ENCODE results near the gene AGAP9. TPM values are rescaled to one million over a fixed set of nuclear protein-coding genes. Genes with fewer than 3 reads are reported as not detected.
A peak's percentile ranks its signal among the peaks of the same experiment; 100 is the strongest.
"Not testable (repeated sequence)": the region's sequence is repeated elsewhere in the genome, so short reads cannot be mapped to it uniquely, and the experiment has no call there.

The AGAP9 gene
- total and polyA plus RNA-seq, 9 of the 15 experiments (the other 6 are each of a cell fraction or from before 2014, with no cell fraction given) = 0.37 to 11.7 (median 5.8) TPM

- TF ChIP-seq NEUROD1 (IDR thresholded peaks at IDR 0.05; ENCODE audit: borderline replicate concordance, low read depth, low read length, partially characterized antibody) (peak; percentile 45), POLR2B (IDR thresholded peaks at IDR 0.05; ENCODE audit: low read depth, partially characterized antibody) (peak; percentile 92), JUN (IDR thresholded peaks at IDR 0.05; ENCODE audit: borderline replicate concordance, low read depth, low read length) (peak; percentile 21; the same call in 1 of the 2 replicates), NR2C2 (tag; IDR thresholded peaks at IDR 0.05) (peak; percentile 38; the same call in 1 of the 2 replicates), TEAD1 (CRISPR knock-in tag; IDR thresholded peaks at IDR 0.05) (peak in 1 of 2 experiments; percentile 68; a peak in 1 of 4 replicates), YY1 (IDR thresholded peaks at IDR 0.05; ENCODE audit: borderline replicate concordance in 1 of 3, control insufficient read depth in 1 of 3, extremely low read depth in 1 of 3, insufficient read depth in 3 of 3, insufficient read length in 1 of 3, insufficient replicate concordance in 2 of 3, low read depth in 1 of 3, low read length in 2 of 3) (peak in 2 of 3 experiments; percentile 23 to 36), NFIC (IDR thresholded peaks at IDR 0.05) (peak; percentile 76), ZNF316 (IDR thresholded peaks at IDR 0.05) (0 out of 2 replicates have a peak, but pooled peaks have one; percentile 20), NRF1 (conservative IDR thresholded peaks at IDR 0.05 in 1 of 2, IDR thresholded peaks at IDR 0.05 in 1 of 2) (peak; percentile 68 to 71), ATF1 (tag; IDR thresholded peaks at IDR 0.05) (peak; percentile 77), POLR2H (tag; IDR thresholded peaks at IDR 0.05; ENCODE audit: low read depth) (peak; percentile 75), ARID2 (IDR thresholded peaks at IDR 0.05) (0 out of 2 replicates have a peak, but pooled peaks have one; percentile 42), POLR2G (IDR thresholded peaks at IDR 0.05; ENCODE audit: low read depth, low read length) (peak; percentile 87)
- not testable (repeated sequence) for TF ChIP-seq JUN (CRISPR knock-in tag; IDR thresholded peaks at IDR 0.05; ENCODE audit: borderline replicate concordance); NR2C2 (CRISPR knock-in tag; IDR thresholded peaks at IDR 0.05); ATF1 (CRISPR knock-in tag; IDR thresholded peaks at IDR 0.05)
- TF ChIP-seq, protein P1, sequence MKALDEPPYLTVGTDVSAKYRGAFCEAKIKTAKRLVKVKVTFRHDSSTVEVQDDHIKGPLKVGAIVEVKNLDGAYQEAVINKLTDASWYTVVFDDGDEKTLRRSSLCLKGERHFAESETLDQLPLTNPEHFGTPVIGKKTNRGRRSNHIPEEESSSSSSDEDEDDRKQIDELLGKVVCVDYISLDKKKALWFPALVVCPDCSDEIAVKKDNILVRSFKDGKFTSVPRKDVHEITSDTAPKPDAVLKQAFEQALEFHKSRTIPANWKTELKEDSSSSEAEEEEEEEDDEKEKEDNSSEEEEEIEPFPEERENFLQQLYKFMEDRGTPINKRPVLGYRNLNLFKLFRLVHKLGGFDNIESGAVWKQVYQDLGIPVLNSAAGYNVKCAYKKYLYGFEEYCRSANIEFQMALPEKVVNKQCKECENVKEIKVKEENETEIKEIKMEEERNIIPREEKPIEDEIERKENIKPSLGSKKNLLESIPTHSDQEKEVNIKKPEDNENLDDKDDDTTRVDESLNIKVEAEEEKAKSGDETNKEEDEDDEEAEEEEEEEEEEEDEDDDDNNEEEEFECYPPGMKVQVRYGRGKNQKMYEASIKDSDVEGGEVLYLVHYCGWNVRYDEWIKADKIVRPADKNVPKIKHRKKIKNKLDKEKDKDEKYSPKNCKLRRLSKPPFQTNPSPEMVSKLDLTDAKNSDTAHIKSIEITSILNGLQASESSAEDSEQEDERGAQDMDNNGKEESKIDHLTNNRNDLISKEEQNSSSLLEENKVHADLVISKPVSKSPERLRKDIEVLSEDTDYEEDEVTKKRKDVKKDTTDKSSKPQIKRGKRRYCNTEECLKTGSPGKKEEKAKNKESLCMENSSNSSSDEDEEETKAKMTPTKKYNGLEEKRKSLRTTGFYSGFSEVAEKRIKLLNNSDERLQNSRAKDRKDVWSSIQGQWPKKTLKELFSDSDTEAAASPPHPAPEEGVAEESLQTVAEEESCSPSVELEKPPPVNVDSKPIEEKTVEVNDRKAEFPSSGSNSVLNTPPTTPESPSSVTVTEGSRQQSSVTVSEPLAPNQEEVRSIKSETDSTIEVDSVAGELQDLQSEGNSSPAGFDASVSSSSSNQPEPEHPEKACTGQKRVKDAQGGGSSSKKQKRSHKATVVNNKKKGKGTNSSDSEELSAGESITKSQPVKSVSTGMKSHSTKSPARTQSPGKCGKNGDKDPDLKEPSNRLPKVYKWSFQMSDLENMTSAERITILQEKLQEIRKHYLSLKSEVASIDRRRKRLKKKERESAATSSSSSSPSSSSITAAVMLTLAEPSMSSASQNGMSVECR (CRISPR knock-in tag; IDR thresholded peaks at IDR 0.05) = peak; percentile 32; the same call in 1 of the 2 replicates
- TF ChIP-seq, protein P2, sequence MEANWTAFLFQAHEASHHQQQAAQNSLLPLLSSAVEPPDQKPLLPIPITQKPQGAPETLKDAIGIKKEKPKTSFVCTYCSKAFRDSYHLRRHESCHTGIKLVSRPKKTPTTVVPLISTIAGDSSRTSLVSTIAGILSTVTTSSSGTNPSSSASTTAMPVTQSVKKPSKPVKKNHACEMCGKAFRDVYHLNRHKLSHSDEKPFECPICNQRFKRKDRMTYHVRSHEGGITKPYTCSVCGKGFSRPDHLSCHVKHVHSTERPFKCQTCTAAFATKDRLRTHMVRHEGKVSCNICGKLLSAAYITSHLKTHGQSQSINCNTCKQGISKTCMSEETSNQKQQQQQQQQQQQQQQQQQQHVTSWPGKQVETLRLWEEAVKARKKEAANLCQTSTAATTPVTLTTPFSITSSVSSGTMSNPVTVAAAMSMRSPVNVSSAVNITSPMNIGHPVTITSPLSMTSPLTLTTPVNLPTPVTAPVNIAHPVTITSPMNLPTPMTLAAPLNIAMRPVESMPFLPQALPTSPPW (CRISPR knock-in tag; IDR thresholded peaks at IDR 0.05) = peak; percentile 28; the same call in 1 of the 2 replicates
- TF ChIP-seq, protein P3, sequence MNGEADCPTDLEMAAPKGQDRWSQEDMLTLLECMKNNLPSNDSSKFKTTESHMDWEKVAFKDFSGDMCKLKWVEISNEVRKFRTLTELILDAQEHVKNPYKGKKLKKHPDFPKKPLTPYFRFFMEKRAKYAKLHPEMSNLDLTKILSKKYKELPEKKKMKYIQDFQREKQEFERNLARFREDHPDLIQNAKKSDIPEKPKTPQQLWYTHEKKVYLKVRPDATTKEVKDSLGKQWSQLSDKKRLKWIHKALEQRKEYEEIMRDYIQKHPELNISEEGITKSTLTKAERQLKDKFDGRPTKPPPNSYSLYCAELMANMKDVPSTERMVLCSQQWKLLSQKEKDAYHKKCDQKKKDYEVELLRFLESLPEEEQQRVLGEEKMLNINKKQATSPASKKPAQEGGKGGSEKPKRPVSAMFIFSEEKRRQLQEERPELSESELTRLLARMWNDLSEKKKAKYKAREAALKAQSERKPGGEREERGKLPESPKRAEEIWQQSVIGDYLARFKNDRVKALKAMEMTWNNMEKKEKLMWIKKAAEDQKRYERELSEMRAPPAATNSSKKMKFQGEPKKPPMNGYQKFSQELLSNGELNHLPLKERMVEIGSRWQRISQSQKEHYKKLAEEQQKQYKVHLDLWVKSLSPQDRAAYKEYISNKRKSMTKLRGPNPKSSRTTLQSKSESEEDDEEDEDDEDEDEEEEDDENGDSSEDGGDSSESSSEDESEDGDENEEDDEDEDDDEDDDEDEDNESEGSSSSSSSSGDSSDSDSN (IDR thresholded peaks at IDR 0.05; ENCODE audit: borderline replicate concordance in 1 of 2, low read depth in 2 of 2, low read length in 2 of 2) = 0 out of 4 replicates have a peak, but pooled peaks of 1 of the 2 experiments have one; percentile 60
Measured at GRCh38 chr10:47553214-47553859, 29.9 kb upstream of the AGAP9 start (continued).

All from K562 (cell line).